ENCODE results near the gene IL20. TPM values are rescaled to one million over a fixed set of nuclear protein-coding genes. Genes with fewer than 3 reads are reported as not detected.

IL20 gene
- total and polyA plus RNA-seq, 10 of the 15 experiments (the other 5 are each of a cell fraction or from before 2014, with no cell fraction given) = 0.08 to 0.13 TPM; not detected in 8

GRCh38 chr1:206891412-206891811 is 26.0 kb downstream of the IL20 start:
- FAIRE-seq (no peak), DNase-seq (ENCODE audit: low read depth, low spot score) (no peak), ATAC-seq (no peak)
- WGBS (ENCODE audit: insufficient coverage, insufficient replicate concordance, low lambda C conversion rate, missing lambda C conversion rate) = 0% methylated on average over 1 of the region's 1 CpG
- Histone ChIP-seq H3K9me3 (replicated peaks; ENCODE audit: control insufficient read depth, insufficient read depth, low read length) (no peaks in the 10 kb centered on the region), H4K20me1 (ENCODE audit: control insufficient read depth, insufficient read depth) (no peaks in the 10 kb centered on the region), H3K27ac (ENCODE audit: control insufficient read depth, insufficient read depth) (no peak overlapping the region), H3K4me2 (ENCODE audit: control insufficient read depth, insufficient read depth) (no peak overlapping the region), H3K4me1 (ENCODE audit: control insufficient read depth, insufficient read depth, low read length) (no peaks in the 10 kb centered on the region), H3K4me3 (no peak overlapping the region), H3K9ac (ENCODE audit: control insufficient read depth, insufficient read depth, low read length) (no peak overlapping the region), H3K79me2 (ENCODE audit: control insufficient read depth, insufficient read depth, low read length) (no peaks in the 10 kb centered on the region), H3K27me3 (replicated peaks in 1 of 2; ENCODE audit: control insufficient read depth in 2 of 2, insufficient read depth in 2 of 2, low read length in 1 of 2) (no peaks in the 10 kb centered on the region), H2AFZ (ENCODE audit: control insufficient read depth, low read depth, low read length) (no peak overlapping the region), H3K36me3 (ENCODE audit: control insufficient read depth in 2 of 2, insufficient read depth in 2 of 2, low read length in 1 of 2) (no peaks in the 10 kb centered on the region)
- in situ Hi-C loops (cut with MboI) = no loop called here
- ChIA-PET SMC1A (ENCODE audit: uncharacterized antibody, unreplicated experiment) (interaction anchor here (1.7 to 2.5 kb wide), 2 partner anchors 9 to 21 kb away, joined by 4 to 11 read pairs; no protein-coding TSS in a partner anchor), CTCF (interaction anchor here (1.4 to 1.5 kb wide), 2 partner anchors 20 to 157 kb away, joined by 4 read pairs; no protein-coding TSS in a partner anchor), RAD21 (ENCODE audit: unreplicated experiment) (no interaction called here), POLR2A (no interaction called here)
- BruUV-seq (replicated peaks) = no TSS peak
- intact Hi-C loops (cut with micrococcal nuclease; ENCODE audit: unreplicated experiment) = no loop called here
- TF ChIP-seq SKIL (IDR thresholded peaks at IDR 0.05; ENCODE audit: low read depth, poor library complexity, severe bottlenecking) = no peak
- no peak for TF ChIP-seq RCOR1 (conservative IDR thresholded peaks at IDR 0.05; ENCODE audit: low read depth, low read length)
- TF ChIP-seq TCF12 (IDR thresholded peaks at IDR 0.05; ENCODE audit: low read depth, low read length) = no peak
- TF ChIP-seq NRF1 (conservative IDR thresholded peaks at IDR 0.05; ENCODE audit: low read depth, low read length) = no peak
- no peak for TF ChIP-seq BACH1 (IDR thresholded peaks at IDR 0.05; ENCODE audit: borderline replicate concordance)
- no peak for TF ChIP-seq SMAD5 (IDR thresholded peaks at IDR 0.05; ENCODE audit: low read depth)
- no peak for TF ChIP-seq E2F8 (IDR thresholded peaks at IDR 0.05; ENCODE audit: low read depth, partially characterized antibody)
- TF ChIP-seq, protein P1, sequence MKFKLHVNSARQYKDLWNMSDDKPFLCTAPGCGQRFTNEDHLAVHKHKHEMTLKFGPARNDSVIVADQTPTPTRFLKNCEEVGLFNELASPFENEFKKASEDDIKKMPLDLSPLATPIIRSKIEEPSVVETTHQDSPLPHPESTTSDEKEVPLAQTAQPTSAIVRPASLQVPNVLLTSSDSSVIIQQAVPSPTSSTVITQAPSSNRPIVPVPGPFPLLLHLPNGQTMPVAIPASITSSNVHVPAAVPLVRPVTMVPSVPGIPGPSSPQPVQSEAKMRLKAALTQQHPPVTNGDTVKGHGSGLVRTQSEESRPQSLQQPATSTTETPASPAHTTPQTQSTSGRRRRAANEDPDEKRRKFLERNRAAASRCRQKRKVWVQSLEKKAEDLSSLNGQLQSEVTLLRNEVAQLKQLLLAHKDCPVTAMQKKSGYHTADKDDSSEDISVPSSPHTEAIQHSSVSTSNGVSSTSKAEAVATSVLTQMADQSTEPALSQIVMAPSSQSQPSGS (IDR thresholded peaks at IDR 0.05; ENCODE audit: low read length) = no peak

Measured in GM12878 (cell line).